GM19240 (cell line): ENCODE data around the gene ZSWIM1.
"Not testable (repeated sequence)": the region's sequence is repeated elsewhere in the genome, so short reads cannot be mapped to it uniquely, and the experiment has no call there.

Experiments
- DNase-seq: peaks from one replicate; pipeline ENCODE4 v3.0.0; 2011; ENCODE audit warnings: low spot score; ENCODE audit not compliant: insufficient read length

The ZSWIM1 gene

GRCh38 chr20:45887346-45887715 lies 6.3 kb downstream of the ZSWIM1 start, which contains the start of gene SPATA25:
Gene SPATA25 (minus strand): TSS chr20:45887622. CDS start chr20:45887590, 32 bp downstream.
- no peak for DNase-seq

GRCh38 chr20:45888681-45889080 lies 7.7 kb downstream of the ZSWIM1 start:
- DNase-seq, result no peak

GRCh38 chr20:45890077-45890984 lies 9.3 kb downstream of the ZSWIM1 start:
- DNase-seq, result no peak

- peak; percentile 89 for DNase-seq
Observed at GRCh38 chr20:45890985-45891983, 10.3 kb downstream of the ZSWIM1 start, which contains the start of the genes CTSA and NEURL2. Gene CTSA (plus strand): TSS chr20:45891335. CDS start chr20:45891569, 234 bp downstream. Gene NEURL2 (minus strand): TSS chr20:45891208. CDS start chr20:45890991, 217 bp downstream.

GRCh38 chr20:45892049-45892825 lies 11.2 kb downstream of the ZSWIM1 start:
- no peak for DNase-seq

- no peak for DNase-seq
Observed at GRCh38 chr20:45892828-45893500, 11.9 kb downstream of the ZSWIM1 start.

GRCh38 chr20:45893831-45894230 lies 12.8 kb downstream of the ZSWIM1 start:
- DNase-seq, result no peak

- DNase-seq, result no peak
Observed at GRCh38 chr20:45894797-45895196, 13.8 kb downstream of the ZSWIM1 start.

GRCh38 chr20:45896641-45897161 lies 15.7 kb downstream of the ZSWIM1 start:
- no peak for DNase-seq

- DNase-seq, result no peak
Observed at GRCh38 chr20:45897289-45897688, 16.3 kb downstream of the ZSWIM1 start.

GRCh38 chr20:45897692-45898091 lies 16.7 kb downstream of the ZSWIM1 start:
- no peak for DNase-seq

GRCh38 chr20:45898285-45898684 lies 17.3 kb downstream of the ZSWIM1 start:
- no peak for DNase-seq

GRCh38 chr20:45899046-45899835 lies 18.2 kb downstream of the ZSWIM1 start:
- no peak for DNase-seq

- DNase-seq, result not testable (repeated sequence)
Observed at GRCh38 chr20:45901332-45901731, 20.3 kb downstream of the ZSWIM1 start.

- no peak for DNase-seq
Observed at GRCh38 chr20:45902199-45902701, 21.2 kb downstream of the ZSWIM1 start.

GRCh38 chr20:45904583-45905504 lies 23.8 kb downstream of the ZSWIM1 start:
- no peak for DNase-seq

- DNase-seq, result no peak
Observed at GRCh38 chr20:45905505-45906079, 24.6 kb downstream of the ZSWIM1 start.
